ENCODE measurements around the gene SOX5. TPM values are rescaled to one million over a fixed set of nuclear protein-coding genes. Genes with fewer than 3 reads are reported as not detected.

The SOX5 gene
- polyA plus RNA-seq, 1 of the 3 experiments (the other 2 are of a cell fraction), result 0.21 TPM

- Histone ChIP-seq H3K27me3 (ENCODE audit: insufficient read depth) (no peaks in the 10 kb centered on the region), H3K9ac (no peak overlapping the region), H3K36me3 (replicated peaks in 1 of 2; ENCODE audit: control insufficient read depth in 1 of 2, insufficient read depth in 2 of 2, low read length in 1 of 2) (no peaks in the 10 kb centered on the region), H3K9me2 (no peaks in the 10 kb centered on the region), H3K4me1 (ENCODE audit: control insufficient read depth in 1 of 2, insufficient read depth in 2 of 2, low read depth in 1 of 2, low read length in 1 of 2) (no peaks in the 10 kb centered on the region), H3K4me3 (ENCODE audit: low read depth in 2 of 2, low read length in 1 of 2) (no peak overlapping the region), H3K9me3 (no peaks in the 10 kb centered on the region), H2AFZ (ENCODE audit: low read depth) (no peak overlapping the region), H3F3A (replicated peaks; ENCODE audit: insufficient read depth) (no peaks in the 10 kb centered on the region), H3K4me2 (no peak overlapping the region), H3K79me2 (ENCODE audit: insufficient read depth) (no peaks in the 10 kb centered on the region), H3K27ac (ENCODE audit: low read depth in 2 of 2, low read length in 1 of 2) (no peak overlapping the region), H4K20me1 (ENCODE audit: insufficient read depth) (no peaks in the 10 kb centered on the region)
- POLR2A ChIA-PET, result no interaction called here
- TF ChIP-seq ELF1 (IDR thresholded peaks at IDR 0.05) (no peak), MXI1 (IDR thresholded peaks at IDR 0.05; ENCODE audit: low read depth, low read length) (no peak), PBX3 (IDR thresholded peaks at IDR 0.05) (no peak), FOXM1 (IDR thresholded peaks at IDR 0.05; ENCODE audit: low read depth) (no peak), MAX (IDR thresholded peaks at IDR 0.05; ENCODE audit: low read depth) (no peak), GABPA (IDR thresholded peaks at IDR 0.05; ENCODE audit: low read depth) (no peak), FOXJ3 (CRISPR knock-in tag; IDR thresholded peaks at IDR 0.05) (no peak), JUND (IDR thresholded peaks at IDR 0.05) (no peak), ZBTB33 (IDR thresholded peaks at IDR 0.05; ENCODE audit: borderline replicate concordance, low read depth) (no peak), CHD2 (IDR thresholded peaks at IDR 0.05; ENCODE audit: low read length, partially characterized antibody) (no peak), USF2 (IDR thresholded peaks at IDR 0.05; ENCODE audit: borderline replicate concordance, low read depth, low read length) (no peak), MEF2A (IDR thresholded peaks at IDR 0.05; ENCODE audit: borderline replicate concordance, low read depth) (no peak), CTCF (IDR thresholded peaks at IDR 0.05) (no peak), USF1 (IDR thresholded peaks at IDR 0.05; ENCODE audit: borderline replicate concordance, low read depth) (no peak), IRF3 (IDR thresholded peaks at IDR 0.05; ENCODE audit: low read depth, low read length) (no peak), POLR2AphosphoS5 (IDR thresholded peaks at IDR 0.05; ENCODE audit: low read depth, low read length) (no peak)
- 33% methylated on average over 4 of the region's 4 CpGs for WGBS (ENCODE audit: low lambda C conversion rate)
- no peak for DNase-seq
- CTCF ChIA-PET, result no interaction called here
Observed at GRCh38 chr12:23555180-23555824, 394.2 kb downstream of the SOX5 start.

All from SK-N-SH (cell line).